Epidermal melanocyte (primary cell): Measurements from ENCODE around the gene MTCH2.
"Not testable (repeated sequence)": the region's sequence is repeated elsewhere in the genome, so short reads cannot be mapped to it uniquely, and the experiment has no call there.

Source experiments
- DNase-seq: peaks from one replicate; pipeline ENCODE4 v3.0.0; 2011; ENCODE audit warnings: low spot score; ENCODE audit not compliant: insufficient read length

MTCH2 gene

DNA sequence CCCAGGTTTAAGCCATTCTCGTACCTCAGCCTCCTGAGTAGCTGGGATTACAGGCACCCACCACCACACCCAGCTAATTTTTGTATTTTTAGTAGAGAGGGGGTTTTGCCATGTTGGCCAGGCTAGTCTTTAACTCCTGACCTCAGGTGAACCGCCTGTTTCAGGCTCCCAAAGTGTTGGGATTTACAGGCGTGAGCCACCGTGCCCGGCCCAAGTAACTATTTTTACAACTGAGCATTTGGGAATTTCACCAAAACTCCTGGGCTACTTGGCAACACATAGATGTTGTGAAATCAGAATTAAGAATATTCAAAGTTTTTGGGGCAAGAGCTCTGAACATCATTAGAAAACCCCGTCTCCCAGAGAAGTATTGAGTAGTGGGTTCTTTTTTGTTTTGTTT lies 1.9 kb downstream of the MTCH2 start:
- not testable (repeated sequence) for DNase-seq

DNA sequence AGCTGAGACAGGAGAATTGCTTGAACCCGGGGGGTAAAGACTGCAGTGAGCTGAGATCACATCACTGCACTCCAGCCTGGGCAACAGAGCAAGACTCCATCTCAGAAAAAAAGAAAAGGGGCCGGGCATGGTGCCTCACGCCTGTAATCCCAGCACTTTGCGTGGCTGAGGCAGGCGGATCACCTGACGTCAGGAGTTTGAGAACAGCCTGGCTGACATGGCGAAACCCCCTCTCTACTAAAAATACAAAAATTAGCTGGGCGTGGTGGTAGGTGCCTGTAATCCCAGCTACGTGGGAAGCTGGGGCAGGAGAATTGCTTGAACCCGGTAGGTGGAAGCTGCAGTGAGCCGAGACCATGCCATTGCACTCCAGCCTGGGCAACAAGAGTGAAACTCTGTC lies 6.0 kb downstream of the MTCH2 start:
- DNase-seq, result not testable (repeated sequence)

DNA sequence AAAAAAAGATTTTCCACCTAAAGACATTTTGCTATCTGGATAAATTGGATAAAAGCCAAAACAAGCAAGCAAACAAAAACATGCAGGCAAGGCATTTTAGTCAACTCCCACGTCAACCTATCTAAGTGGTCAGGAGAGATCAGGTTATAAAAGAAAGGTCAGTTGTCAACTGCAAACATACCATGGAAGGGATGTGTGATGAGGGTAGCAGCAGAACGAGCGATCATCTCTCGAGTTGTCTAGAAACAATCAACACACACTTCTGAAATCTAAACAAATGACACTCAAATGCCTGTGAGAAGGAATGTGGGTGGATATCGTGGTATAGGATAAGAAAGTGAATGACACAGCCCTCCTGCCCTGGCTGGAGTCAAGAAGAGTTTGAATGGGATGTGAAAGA lies 10.9 kb downstream of the MTCH2 start:
- no peak for DNase-seq

DNA sequence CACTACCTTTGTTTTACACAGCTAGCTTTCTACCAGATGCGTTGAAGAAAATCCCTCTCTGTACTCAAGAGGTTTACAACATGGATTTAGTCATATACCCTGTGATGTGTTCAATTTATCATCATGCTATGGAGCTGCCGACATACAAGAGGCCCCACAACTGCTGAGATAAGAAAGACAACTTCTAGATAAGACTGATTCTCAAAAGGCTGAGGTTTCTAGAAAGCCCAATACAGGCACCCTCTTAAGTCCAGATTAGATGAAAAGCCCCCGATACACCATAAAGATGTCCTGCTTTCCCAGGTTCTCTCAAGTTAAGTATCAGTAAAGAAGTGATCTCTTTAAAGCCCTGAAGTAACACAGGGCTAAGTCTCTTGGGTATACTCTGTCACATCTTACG lies 14.3 kb downstream of the MTCH2 start:
- no peak for DNase-seq

DNA sequence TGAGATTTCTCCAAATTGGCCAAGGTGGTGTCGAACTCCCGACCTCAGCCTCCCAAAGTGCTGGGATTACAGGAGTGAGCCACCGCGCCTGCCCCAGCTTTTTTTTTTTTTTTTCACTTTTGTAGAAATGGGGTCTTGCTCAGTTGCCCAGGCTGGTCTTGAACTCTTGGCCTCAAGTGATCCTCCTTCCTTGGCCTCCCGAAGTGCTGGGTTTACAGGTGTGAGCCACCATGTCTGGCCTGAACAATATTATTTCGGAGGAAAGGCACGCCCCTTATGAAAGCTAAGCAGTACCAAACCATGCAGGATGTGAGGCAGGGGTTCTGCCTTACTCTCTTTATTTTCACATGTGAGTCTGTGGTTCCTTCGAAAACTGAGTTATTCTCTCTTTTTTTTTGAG lies 16.1 kb downstream of the MTCH2 start:
- DNase-seq, result no peak

DNA sequence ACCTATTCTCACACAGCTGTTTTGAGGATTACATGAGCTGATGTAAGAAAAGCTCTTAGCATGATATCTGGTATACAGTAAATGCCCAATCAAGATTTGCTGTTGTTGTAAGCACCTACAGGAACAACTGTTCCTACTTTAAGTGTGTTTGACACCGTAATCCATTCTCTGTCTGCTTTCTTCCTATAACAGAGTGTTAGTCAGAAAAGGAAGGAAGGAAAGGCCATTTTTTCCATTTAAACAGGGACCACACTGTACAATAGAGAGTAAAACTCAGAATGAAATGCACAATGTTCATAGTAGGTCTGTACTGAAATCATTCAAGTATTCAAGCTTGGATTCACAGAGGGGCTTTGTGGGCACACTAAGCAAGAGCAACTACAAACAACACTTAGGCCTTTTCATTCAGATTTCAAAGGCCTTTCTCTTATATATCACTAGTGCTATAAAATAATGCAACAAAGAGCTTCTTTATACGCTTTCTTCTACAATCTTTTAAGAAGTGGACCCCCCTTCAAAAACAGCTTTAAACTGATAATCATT lies 21.5 kb downstream of the MTCH2 start:
- peak; percentile 50 for DNase-seq

DNA sequence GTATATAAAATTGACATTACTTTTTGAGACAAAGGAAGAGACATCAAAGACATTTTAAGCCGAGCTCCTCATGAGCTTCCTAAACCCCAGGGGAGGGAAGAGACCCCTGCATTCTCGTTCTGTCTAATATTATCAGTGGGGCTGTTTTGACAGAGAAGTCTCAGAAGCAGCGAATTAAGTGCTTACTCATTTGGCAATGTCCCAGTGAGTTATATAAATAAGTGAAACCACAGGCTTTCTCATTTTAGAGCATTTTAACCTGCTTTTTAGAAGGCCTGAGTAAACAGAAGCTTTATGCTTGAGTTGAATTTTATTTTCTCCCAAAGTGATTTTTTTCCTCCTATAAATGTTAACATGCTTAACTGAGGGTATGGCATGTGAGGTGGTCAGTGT lies 24.9 kb downstream of the MTCH2 start:
- DNase-seq, result no peak

DNA sequence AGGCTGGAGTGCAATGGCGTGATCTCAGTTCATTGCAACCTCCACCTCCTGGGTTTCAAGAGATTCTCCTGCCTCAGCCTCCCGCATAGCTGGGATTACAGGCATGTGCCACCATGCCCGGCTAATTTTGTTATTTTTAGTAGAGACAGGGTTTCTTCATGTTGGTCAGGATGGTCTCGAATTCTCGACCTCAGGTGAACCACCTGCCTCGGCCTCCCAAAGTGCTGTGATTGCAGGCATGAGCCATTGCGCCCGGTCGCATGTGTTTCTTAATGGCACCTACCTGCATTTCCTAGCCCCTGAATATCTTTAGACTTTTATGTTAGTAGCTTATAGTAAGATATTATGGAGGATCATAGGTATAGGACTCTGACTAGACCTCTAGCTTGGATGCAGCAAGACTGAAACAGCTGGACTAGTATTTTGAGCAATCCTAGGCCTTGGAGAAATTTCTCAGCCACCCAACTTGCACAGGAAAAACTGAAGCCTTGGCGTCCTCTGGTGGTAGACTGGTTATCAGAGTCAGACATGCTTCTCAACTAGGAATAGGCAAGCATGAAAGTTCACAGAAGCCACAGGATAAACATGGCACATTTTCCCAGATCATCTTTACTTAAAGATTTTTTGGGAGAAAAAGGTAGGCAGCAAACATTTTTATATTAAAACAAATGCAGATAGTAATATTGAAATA lies 25.5 kb downstream of the MTCH2 start:
- peak; percentile 72 for DNase-seq

DNA sequence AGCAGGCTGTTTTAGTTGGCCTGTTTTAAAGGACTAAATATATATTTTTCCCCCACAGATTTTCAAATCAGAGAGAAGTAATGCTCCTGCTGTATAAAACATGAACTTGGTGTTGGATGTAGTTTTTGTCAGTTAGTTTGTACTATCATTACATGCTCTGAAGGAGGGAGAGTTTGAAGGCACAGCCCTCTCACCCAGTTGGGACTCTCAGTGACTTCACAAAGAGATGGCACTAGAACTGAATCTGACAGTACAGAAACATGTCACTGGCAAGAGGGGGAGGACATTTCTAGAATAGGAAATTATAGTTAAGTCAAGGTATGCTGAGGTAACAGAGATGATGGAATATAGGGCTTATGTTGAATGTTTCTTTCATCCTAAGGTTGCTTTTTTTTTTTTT lies 27.1 kb downstream of the MTCH2 start:
- DNase-seq, result no peak

DNA sequence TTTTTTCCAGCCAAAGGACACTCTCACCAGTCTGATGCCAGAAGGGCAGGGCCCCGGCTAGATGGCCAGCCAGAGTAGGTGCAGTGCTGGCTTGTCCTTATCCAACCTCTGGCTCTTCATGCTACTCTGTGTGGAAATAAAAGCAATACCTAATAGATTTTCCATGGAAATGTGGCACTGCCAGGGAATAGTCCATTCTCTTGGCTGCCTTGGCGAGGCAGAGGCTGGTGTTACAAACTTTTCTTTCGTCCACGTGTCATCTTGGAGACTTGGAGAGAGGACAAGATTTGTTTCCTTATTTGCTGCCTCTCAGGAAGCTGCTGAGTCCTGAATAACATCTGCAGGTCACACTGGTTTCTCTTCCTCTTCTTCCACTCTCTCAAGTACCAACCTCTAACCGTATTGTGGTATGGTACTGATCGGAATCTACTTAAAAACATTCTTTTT lies 31.0 kb downstream of the MTCH2 start:
- no peak for DNase-seq

DNA sequence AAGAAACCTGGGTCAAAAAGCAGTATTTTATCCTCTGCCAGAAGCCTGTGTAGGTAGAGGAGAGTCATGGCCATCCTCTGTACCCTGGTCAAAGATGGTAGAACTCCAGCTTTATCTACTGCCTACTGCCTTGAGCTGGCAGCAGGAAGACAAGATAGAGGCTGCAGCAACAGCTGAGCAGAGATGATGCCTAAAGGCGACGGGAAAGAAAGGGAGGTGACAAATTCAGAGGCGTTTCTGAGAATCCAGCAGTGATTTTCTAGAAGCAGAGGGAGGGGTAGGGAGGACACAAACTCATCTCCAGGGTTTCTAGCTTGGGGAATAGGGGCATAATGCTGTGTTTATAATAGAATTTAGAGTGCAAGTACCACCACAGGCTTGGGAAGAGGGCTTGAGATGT lies 32.7 kb downstream of the MTCH2 start:
- no peak for DNase-seq

DNA sequence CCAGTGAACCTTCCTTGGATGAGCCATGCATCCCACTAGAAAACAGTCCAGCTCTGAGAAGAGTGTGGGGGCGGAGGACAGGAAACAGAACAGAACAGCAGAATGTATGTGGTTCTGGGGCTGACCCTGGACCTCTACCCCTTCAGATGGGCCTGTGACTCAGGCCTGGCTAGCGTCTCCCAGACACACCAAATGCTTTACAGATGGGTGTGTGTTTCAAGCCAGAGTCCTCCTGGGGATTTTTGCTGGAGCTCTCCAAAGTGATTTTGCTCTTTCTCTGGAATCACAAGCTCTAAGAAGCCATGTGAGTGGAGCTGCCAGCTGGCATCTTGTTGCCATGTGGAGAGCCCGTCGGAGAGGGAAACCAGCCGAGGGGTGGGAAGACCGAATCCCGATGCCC lies 35.0 kb downstream of the MTCH2 start:
- peak; percentile 48 for DNase-seq

DNA sequence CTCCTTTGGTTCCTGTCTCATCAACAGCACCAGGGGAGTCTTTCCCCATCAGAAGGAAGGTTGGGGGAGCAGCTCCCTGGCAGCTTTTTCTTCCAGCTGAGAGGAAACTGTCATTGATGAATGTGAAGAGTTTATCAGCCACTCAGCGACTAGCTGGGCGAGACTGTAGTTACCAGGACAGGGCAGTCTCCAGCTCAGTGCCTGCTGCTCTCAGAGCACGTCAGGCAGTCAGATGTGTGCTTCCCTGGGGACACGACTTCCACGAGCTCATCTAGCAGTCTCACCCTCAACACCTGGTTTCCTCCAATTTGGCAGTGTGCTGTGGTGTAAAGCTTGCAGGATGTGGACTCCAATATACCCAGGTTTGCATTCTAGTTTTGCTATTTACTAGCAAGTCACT lies 35.6 kb downstream of the MTCH2 start:
- no peak for DNase-seq

DNA sequence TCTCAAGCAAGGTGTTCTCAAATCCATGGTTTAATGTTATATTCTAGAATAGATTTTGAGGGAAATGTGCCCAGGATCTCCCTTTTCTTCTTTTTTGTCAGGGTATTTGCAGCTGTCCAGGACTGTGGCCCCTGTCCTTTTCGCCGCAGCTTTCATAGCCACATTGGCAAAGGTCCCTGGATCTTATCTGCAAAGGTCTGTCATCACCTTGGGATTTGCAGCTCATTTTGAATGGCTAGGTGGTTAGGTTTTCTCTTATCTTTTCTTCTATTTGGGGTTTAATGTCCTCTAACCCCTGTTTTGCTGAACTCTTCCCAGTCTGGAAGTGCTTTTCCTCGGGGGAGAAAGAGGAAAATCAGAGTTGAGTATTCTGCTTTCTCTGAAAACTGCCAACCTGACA lies 36.4 kb downstream of the MTCH2 start:
- DNase-seq, result no peak

DNA sequence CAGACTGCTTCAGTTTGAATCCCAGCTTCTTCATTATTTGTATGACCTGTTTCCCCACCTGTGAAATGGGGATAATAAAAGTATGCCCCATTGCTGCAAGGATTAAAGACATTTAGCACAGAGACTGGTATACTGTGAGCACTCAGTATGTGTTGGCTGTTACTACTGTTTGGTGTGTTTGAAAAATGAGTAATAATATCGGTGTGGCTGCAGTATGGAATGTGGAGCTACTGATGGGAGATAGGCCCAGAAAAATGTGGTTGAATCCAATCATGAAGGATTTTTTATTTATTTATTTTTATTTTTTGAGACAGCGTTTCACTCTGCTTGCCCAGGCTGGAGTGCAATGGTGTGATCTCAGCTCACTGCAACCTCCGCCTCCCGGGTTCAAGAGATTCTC lies 39.1 kb downstream of the MTCH2 start:
- no peak for DNase-seq

DNA sequence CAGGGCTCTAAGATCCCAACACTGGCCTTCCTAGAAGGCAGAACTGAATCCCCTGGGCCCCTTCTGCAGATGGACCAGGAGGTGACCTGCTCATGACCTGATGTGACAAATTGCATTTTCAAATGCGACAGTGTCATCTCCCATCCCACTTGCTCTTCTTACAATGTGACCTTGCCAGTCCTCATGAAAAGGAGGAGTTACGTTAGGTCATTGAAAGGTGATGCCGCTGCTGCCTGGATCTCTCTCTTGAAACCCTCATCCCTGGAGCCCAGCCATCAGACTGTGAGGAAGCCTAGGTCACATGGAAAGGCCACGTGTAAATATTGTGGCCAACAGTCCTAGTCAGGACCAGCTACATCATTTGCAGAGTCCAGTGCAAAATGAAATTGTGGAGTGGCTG lies 42.5 kb downstream of the MTCH2 start:
- no peak for DNase-seq

DNA sequence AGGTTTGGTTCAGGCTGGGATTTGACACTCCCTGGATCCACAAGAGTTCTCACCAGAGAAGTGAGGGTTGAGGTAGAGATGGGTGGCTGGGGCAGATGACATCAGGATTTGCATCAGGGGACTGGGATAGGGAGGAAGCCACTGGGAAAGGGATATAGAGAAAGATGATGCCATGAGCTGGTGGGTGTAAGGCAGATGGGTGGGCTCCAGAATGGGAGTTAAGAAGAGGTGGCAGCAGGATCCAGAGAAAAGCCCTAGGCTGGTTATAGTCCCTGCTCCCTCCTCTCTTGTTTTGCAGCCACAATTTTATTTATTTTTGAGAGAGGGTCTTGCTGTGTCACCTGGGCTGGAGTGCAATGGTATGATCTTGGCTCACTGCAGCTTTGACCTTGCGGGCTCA lies 46.4 kb downstream of the MTCH2 start:
- DNase-seq, result no peak

DNA sequence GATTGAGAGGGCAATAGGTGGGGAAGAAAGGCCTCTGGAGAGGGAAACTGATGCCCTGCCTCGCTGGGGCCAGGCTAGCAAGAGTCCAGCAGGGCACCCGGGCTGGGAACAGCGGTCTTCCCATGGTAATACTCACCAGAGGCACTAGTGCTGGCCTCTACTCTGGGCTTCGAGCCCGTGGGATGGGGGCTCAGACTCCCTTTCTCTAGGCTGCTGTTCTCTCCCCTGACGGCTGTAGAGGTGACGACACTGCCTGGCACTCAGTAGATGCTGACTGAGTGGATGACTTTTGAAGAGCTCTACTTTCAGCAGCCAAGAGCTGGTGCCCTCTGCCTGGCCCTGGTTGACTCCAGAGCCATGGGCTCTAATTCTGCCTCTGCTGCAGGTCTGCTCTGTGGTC lies 47.3 kb downstream of the MTCH2 start:
- no peak for DNase-seq

DNA sequence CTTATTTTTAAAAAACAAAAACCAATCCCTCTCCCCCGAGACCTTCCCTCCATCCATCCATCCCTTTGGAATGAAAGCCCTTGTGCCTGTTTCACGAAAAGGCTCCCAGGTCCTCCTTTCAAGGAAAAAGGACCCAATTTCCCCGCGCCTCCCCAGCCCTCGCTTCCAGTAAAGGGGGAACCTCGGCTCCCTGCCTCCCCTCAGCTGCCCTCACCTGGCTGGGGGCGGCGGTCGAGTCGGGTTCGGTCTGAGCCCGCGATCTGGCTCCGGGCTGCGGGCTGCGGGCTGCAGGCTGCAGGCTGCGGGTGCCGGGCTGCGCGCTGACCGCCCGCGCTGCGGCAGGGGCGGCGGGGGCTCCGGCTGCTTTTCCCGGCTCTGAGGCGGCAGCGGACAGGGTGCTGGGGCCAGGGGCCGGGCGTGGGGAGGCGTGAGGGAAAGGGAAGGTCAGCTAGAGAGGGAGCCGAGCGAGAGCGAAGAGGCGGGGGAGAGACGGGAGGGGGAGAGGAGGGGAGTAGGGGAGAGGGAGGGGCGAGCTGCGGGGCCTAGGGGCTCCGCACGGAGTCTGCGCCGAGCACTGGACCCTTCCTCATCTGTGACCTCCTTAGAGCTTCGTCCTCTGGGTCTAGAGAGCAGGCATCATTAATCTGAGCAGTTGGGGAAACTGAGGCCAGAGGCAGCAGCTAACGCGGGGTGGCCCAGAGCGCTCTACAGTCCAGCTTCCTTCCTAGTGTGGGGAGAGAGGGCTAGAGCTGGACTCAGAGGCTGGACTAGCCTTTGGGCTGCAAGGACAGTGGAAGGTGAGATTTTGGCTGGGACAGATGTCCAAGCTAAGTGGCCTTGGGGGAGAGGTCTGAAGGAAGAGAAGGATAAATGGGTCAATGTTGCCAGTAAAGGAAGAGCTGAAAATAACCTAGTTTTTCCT lies 48.2 kb downstream of the MTCH2 start, which contains the start of gene C1QTNF4:
Gene C1QTNF4 (minus strand): TSS at position 478 of the 922 bp plus-strand sequence. CDS start 3,601 bp downstream, outside the sequence.
- DNase-seq, result no peak

DNA sequence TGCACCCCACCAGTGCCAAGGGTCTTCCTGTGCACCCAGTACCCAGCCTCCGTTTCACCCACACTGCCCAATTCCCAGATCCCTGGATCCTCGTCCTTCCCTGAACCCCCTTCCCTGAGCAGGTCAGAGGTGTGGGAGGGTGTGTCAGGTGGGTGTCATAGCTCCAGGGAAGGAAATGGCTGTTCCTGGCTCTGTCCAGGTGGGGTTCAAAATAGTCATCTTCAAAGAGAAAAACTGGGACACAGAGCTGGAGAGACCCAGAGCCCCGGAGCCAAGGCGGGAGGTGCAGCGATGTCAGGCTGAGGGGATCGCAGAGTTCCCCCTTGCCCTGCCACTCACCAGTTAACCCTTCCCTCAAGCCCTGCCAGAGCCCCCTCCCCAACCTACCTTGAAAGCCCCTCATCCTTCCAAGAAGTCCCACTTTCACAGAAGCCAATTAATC lies 48.8 kb downstream of the MTCH2 start:
- DNase-seq, result no peak

DNA sequence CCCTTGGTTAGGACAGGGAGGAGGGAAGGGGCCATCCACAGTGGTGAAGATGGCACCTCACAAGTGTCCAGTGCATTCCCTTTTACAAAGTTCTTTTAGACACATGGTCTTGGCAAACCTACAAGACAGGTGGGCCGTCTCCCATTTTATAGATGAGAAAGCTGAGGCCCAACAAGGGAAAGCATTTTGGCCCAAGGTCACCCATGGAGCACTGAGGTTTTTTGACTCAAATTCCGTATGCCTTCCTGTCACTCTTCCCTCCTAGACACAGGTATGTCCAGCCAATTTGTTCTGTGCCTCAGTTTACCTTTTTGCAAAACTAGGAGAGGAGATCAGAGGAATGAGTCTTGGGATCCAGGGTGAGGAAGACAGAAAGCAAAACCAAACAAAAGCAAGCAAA lies 49.4 kb downstream of the MTCH2 start:
- DNase-seq, result no peak

DNA sequence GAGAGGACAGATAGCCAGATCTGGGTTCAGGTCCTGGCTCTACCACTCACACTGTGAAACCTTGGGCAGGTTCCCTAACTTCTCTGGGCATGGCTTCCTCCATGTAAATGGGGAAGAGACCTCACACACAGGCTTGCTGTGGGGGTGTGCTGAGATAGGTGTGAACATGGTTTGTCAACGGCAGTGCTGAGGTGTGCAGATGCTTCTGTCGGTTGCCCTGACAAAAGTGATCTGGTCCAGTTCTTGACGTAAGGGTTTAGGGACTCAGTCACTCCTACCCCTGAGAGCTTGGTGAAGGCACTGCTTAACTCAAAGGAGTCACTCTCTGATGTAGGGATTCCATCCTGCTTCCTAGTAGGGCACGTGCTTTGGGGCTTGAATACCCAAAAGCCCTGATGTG lies 50.1 kb downstream of the MTCH2 start:
- no peak for DNase-seq
